ENCODE measurements around the gene EFNB2. TPM values are rescaled to one million over a fixed set of nuclear protein-coding genes. Genes with fewer than 3 reads are reported as not detected.
A peak's percentile ranks its signal among the peaks of the same experiment; 100 is the strongest.

Gene EFNB2
- total RNA-seq, 4 donors from 2014 or later: 11.9 to 50.4 (median 37.4) TPM

DNA sequence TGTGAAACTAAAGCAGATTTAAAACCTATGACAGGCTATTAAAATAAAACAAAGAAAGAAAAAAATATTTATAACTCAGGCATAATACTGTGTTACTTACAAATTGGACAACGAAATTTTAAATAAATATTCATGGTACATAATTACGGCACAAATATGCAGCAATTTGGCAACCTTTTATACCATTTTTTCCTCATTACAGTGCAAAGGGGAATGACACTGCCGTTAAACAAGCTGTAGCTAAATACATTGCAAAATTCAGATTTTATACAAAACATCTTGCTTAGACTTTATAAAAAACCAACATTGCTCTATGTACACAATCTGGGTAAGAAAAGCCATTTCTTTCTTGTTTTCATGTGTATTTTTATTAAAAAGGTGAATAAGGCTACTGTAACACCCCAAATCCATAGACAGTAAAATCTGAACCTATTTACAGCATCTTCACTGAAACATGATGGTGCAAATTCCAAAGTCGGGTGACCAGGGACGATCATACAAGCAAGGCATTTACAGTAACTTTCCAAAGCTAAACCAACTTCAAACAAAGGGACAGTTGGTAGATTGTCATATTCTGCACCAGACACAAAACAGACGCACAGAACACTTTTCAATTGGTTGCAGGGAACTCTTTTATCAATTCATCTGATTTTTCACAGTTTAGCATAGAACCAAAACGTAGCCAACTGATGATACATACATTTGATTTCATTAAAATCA lies 45.5 kb downstream of the EFNB2 start:
- DNase-seq (ENCODE audit: low spot score): no peak
- no peak for ATAC-seq (ENCODE audit: low FRiP score)
- TF ChIP-seq, protein P1, sequence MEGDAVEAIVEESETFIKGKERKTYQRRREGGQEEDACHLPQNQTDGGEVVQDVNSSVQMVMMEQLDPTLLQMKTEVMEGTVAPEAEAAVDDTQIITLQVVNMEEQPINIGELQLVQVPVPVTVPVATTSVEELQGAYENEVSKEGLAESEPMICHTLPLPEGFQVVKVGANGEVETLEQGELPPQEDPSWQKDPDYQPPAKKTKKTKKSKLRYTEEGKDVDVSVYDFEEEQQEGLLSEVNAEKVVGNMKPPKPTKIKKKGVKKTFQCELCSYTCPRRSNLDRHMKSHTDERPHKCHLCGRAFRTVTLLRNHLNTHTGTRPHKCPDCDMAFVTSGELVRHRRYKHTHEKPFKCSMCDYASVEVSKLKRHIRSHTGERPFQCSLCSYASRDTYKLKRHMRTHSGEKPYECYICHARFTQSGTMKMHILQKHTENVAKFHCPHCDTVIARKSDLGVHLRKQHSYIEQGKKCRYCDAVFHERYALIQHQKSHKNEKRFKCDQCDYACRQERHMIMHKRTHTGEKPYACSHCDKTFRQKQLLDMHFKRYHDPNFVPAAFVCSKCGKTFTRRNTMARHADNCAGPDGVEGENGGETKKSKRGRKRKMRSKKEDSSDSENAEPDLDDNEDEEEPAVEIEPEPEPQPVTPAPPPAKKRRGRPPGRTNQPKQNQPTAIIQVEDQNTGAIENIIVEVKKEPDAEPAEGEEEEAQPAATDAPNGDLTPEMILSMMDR (IDR thresholded peaks at IDR 0.05): no peak

DNA sequence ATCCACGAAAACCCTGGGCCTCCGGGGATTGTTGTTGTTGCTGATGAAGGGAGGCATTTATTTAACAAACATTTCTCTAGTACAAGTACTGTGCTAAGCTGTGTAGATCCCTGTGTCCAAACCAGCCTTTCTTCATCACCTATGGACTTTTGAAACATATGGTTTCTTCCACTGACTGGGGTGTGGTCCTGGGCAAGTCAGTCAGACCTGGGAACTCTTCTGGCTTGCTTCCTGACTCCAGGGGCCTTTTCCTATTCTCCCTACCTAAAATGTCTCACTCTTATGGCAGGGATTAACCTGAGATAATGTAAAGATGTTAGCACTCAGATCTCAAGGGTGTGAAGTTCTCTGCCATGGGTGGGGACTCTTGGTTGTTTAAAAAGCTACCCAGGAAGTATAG lies 46.8 kb downstream of the EFNB2 start:
- no peak for DNase-seq (ENCODE audit: low spot score)
- no peak for ATAC-seq (ENCODE audit: low FRiP score)
- TF ChIP-seq, protein P1 (IDR thresholded peaks at IDR 0.05): no peak

DNA sequence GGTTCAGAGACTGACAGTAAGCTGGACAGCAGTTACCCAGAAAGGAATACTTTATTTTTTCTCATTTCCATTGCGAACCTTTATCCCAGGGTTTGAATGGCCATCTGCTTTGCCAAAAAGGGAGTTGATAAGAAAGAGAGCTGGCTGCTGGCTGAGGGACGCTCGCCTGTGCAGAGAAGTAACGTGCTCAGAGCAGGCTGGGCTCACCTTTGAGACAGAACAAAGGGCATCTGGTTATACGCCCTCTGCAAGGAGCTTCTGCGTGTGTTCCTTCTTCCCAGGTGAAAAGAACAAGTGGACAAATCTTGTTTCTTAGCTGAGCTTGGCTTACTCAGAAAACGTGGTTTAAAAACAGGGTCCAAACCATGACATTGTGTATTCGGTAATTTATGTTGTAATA lies 47.4 kb downstream of the EFNB2 start:
- ATAC-seq (ENCODE audit: low FRiP score) (no peak), DNase-seq (ENCODE audit: low spot score) (no peak)
- TF ChIP-seq, protein P1 (IDR thresholded peaks at IDR 0.05): no peak

DNA sequence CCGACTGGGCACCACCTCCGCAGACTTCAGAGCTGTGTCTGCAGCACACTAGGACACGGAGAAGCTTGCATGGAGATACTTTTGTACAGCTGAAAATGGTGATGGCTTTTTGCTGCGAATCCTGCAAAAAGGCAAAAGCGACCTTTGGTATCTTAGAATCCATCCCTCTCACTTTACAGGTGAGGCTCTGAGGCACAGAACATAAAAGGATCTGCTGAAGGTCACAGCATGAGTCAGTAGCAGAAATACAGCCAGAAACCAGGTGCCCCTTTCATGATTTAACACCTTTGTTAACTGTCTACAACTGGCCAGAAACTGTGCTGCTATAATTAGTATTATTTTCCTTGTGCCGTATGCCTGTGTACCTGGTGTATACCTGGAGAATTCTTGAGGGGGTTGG lies 48.3 kb downstream of the EFNB2 start:
- no peak for ATAC-seq (ENCODE audit: low FRiP score)

DNA sequence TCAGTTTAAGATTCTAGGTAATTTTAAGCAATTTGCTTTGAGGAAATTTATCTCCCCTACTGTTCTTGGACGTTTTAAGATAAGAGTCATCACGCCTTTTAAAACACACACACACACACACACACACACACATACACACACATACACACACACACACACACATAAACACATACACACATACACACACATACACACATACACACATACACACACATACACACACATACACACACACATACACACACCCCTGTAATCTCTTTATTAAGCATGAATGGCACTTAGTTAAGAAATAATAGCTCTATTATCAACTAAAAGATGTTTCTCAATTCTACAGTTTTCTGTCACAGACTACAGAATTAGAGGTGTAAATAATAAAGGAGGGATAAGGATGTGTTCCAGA lies 49.2 kb downstream of the EFNB2 start:
- TF ChIP-seq, protein P1 (IDR thresholded peaks at IDR 0.05): no peak
- no peak for DNase-seq (ENCODE audit: low spot score)

More for the DNA sequence above, 48.3 kb downstream of the EFNB2 start:
- TF ChIP-seq, protein P1 (IDR thresholded peaks at IDR 0.05): no peak
- no peak for DNase-seq (ENCODE audit: low spot score)

DNA sequence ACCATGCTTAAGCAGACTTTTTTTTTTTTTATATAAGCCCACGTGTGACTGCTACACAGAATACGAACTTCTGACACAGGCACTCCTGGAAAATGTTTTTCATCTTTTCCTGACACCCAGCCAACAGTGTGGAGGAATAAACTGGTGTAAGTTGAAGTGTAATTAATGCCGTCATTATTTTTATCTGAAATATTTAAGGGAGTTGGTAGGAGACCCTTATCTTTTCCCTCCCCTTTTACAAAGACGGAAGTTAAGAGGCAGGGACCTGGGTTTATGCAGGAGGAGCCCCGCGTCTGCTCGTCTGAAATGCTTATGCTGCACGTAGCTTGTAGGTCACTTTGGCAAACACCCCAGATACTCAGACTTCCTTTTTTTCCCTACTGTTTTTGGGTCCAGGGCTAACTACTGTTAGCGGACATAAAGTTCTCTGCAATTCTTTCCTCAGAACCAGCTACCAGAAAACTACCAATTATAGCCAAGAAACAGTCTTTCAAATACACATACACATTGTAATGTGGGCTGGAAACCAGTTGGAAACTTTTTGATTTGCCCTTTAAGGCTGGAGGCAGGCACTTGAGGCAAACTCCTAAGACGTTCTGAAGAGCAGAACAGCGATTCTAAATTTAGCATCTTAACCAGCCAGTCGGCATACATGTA lies 50.8 kb downstream of the EFNB2 start:
- no peak for DNase-seq (ENCODE audit: low spot score)
- ATAC-seq (ENCODE audit: low FRiP score): peak; percentile 78

More for the DNA sequence above, 49.2 kb downstream of the EFNB2 start:
- ATAC-seq (ENCODE audit: low FRiP score): no peak

More for the DNA sequence above, 50.8 kb downstream of the EFNB2 start:
- TF ChIP-seq, protein P1 (IDR thresholded peaks at IDR 0.05): no peak
